Measurements from ENCODE around the gene SLC66A3.

DNA sequence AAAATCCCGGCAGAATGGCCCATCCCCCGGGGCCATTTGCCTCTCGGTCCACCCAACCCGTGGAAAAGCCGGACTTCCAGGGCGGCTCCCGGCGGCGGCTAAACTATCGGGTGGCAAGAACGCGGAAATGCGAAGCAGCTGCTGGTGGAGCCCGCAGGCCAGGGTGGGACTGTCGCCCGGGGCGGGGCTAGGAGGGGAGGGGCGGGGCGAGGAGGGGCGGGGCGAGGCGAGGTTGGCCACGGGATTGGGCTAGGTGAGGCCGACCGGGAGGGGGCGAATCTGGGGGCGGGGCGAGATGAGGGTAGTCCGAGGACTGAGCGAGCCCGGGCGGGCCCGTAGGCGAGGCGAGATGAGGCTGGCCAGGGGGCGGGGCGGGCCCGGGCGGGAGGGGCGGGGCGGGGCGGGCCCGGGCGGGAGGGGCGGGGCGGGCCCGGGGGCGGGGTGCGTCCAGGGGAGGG is 315 bp upstream of the SLC66A3 start:
- TF ChIP-seq, protein P1, sequence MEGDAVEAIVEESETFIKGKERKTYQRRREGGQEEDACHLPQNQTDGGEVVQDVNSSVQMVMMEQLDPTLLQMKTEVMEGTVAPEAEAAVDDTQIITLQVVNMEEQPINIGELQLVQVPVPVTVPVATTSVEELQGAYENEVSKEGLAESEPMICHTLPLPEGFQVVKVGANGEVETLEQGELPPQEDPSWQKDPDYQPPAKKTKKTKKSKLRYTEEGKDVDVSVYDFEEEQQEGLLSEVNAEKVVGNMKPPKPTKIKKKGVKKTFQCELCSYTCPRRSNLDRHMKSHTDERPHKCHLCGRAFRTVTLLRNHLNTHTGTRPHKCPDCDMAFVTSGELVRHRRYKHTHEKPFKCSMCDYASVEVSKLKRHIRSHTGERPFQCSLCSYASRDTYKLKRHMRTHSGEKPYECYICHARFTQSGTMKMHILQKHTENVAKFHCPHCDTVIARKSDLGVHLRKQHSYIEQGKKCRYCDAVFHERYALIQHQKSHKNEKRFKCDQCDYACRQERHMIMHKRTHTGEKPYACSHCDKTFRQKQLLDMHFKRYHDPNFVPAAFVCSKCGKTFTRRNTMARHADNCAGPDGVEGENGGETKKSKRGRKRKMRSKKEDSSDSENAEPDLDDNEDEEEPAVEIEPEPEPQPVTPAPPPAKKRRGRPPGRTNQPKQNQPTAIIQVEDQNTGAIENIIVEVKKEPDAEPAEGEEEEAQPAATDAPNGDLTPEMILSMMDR (IDR thresholded peaks at IDR 0.05; ENCODE audit: poor library complexity, severe bottlenecking), result no peak
- TF ChIP-seq MXI1 (conservative IDR thresholded peaks at IDR 0.05; ENCODE audit: poor library complexity, severe bottlenecking), result no peak
- no peak for TF ChIP-seq POLR2AphosphoS5 (IDR thresholded peaks at IDR 0.05)
- no peak for TF ChIP-seq SMC3 (conservative IDR thresholded peaks at IDR 0.05; ENCODE audit: poor library complexity)

All from neural cell (in vitro differentiated cells).